GM19395 (cell line): ENCODE data around the gene ACE.

ENCODE experiments used
- ATAC-seq: cut with Tn5 transposase; IDR thresholded peaks from one replicate; pipeline ENCODE4 v1.9.1; 2021; ENCODE audit warnings: mild to moderate bottlenecking, moderate library complexity; ENCODE audit not compliant: unreplicated experiment

ACE gene

DNA sequence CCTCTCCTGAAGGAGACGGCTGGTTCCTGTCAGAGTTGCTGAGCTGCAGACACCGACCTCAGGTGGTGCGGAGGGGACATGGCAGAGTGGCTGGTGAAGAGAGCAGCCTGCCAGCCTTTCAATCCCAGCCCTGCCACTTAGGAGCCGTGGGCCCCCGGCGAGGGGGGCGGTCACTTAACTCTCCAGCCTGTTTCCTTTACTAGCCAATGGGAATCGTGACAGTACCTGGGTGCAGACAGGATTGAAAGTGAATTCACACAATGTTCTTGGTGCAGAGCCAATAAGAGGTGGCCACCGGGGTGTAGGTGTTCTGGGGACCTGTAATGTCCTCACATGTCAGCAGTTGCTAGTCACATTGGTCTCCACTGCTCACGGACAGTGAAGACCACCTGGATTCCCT lies 13.5 kb downstream of the ACE start:
- no peak for ATAC-seq

DNA sequence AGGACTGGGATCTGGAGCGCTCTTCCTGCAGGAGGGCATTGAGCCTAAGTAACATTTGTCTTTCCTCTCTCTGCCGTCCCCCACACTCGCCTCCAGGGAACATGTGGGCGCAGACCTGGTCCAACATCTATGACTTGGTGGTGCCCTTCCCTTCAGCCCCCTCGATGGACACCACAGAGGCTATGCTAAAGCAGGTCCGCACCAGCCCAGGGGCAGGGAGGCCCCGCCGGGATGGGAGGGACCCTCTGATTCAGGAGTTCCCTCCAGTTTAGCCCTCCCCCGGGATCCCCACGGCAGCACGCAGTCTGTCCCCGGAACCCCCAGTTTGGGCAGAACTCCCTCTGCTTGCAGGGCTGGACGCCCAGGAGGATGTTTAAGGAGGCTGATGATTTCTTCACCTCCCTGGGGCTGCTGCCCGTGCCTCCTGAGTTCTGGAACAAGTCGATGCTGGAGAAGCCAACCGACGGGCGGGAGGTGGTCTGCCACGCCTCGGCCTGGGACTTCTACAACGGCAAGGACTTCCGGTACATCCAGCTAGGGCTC lies 14.1 kb downstream of the ACE start:
- ATAC-seq, result no peak

DNA sequence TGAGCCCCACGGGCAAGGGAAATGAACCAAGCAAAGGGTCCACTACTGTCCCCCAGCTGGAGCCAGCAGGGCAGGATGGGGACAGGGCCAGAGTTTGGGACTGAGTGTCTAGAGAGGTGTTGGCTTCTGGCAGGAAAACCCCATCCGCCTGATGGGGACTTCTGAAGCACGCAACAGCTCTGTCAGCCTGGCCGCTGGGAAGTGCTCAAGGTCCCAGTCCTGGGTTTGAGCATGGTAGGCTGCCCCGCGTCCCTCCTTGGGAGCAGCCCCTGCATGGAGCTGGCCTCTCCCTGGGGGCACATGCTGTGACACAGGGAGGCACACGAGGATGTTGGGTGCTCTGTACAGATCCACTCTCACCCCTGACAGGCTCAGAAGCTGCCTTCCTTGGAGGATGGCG lies 14.6 kb downstream of the ACE start:
- no peak for ATAC-seq

DNA sequence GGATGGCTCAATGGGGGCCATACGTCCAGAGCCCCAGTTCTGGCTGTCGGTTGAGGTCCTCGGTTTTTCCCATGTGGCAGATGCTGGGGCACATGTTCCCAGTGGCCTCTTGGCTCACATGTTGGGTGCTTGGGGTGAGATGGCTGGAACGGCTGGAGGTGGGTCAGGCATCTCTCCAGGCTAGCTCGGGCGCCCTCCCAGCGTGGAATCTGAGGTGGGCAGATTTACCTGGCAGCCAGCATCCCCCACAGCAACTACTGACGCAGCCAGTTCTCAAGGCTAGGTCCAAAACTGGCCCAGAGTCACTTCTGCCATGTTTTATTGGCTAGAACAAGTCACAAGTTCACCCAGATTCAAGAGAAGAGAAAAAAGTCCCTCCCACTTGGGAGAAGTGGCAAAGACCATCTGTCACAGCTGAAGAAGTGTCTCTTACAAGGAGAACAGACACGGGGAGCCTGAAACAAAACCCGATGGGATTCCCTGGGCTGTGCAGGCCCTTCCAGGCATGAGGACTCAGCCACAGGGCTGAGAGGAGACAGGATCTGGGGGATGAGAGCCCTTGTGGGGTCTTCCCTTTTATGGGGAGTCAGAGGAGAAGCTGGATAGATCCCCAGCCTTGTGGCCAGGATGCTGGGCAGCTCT lies 15.2 kb downstream of the ACE start:
- no peak for ATAC-seq

DNA sequence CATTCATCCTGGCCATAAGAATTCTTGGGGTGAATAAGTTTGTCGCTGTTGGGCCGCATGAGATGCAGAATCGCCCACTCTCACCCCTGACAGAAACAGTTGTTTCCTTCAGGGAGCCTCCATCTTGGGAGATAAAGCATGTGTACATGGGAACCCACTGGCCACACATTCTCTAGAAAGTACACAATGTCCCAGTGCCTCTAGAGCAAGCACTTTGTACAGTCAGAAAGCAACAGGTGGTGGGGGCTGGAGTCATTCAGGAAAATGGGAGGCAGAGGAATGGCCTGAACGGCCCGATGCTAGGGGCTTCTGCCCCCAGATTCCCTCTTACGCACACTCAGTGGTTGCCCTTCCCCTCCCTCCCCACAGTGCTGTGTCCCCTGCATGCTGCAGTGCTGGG lies 16.1 kb downstream of the ACE start:
- ATAC-seq, result no peak

DNA sequence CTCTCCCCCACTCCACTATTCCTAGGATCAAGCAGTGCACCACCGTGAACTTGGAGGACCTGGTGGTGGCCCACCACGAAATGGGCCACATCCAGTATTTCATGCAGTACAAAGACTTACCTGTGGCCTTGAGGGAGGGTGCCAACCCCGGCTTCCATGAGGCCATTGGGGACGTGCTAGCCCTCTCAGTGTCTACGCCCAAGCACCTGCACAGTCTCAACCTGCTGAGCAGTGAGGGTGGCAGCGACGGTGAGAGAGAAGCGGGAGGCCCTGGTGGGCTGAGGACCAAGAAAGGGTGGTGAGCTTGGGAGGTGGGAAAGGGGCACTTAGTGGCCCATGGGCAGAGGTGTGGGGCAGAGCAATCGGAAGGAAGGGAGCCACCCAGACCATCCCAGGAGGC lies 16.6 kb downstream of the ACE start:
- no peak for ATAC-seq

DNA sequence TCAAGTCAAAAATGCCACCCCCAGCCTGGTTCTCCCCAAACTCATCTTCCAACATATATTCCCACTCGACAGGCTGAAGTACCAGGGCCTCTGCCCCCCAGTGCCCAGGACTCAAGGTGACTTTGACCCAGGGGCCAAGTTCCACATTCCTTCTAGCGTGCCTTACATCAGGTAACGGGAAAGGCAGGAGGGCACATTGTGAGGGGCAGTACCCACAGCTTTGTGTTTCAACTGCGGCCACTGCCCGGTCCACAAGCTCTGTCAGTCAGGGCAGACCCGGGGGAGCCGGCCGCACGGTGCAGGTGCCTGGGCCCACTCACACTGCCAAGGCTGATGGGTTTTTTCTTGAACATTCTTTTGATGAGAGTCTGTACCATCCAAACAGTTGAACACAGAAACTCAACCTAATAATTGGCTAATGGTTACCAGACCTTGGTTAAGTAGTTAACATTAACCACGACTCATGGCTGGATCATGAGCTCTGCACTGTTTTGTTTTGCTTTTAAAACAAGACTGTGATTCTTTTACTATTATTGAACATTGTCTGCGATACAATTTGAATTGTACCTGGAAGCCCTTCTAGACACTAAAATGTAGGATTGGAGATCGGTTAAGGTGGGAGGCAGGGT lies 17.6 kb downstream of the ACE start:
- ATAC-seq, result no peak

DNA sequence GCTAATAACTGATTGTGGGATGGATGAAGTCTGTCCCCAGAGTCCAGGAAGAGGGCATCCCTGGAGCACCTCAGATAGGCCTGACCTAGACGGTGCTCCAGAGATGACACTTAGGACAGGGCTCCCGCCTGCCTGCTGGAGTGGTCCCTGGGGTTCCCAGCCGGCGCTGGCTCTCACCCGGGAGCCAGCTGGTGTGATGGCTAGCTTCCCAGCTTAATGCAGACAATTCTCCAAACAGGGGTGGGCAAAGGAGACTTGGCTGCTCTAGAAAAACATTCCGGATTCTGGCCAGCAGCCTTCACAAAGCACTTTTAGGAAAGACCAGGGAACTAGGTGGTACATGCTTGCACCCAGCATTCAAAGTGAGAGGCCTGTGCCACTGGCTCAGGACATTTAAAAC lies 18.6 kb downstream of the ACE start:
- ATAC-seq, result no peak

DNA sequence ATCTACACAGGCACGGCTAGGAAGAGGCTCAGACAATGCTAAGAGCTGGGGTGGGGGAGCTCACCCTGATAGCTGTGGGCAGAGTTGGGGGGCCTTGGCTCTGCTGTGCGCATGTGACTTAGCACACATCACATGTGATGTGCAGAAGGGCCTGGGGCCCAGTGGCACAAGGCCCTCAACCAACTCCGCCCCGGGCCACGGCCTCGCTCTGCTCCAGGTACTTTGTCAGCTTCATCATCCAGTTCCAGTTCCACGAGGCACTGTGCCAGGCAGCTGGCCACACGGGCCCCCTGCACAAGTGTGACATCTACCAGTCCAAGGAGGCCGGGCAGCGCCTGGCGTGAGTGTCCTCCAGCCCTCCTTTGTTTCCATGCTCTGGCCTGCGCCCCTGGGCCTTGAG lies 19.3 kb downstream of the ACE start:
- no peak for ATAC-seq

DNA sequence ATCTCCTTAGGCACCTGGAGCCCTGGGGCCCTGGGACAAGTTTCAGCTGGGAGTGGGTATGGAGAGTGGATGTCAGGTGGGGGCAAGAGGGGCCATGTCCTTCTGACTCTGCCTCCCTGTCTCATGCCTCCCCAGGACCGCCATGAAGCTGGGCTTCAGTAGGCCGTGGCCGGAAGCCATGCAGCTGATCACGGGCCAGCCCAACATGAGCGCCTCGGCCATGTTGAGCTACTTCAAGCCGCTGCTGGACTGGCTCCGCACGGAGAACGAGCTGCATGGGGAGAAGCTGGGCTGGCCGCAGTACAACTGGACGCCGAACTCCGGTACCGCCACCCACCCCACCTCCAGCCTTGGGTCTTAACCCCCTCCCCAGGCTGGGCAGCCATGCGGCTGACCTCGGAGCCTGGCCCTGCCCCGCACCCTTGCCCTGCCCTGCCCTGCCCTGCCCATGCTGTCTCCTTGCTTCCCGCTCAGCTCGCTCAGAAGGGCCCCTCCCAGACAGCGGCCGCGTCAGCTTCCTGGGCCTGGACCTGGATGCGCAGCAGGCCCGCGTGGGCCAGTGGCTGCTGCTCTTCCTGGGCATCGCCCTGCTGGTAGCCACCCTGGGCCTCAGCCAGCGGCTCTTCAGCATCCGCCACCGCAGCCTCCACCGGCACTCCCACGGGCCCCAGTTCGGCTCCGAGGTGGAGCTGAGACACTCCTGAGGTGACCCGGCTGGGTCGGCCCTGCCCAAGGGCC lies 20.0 kb downstream of the ACE start:
- ATAC-seq, result no peak

DNA sequence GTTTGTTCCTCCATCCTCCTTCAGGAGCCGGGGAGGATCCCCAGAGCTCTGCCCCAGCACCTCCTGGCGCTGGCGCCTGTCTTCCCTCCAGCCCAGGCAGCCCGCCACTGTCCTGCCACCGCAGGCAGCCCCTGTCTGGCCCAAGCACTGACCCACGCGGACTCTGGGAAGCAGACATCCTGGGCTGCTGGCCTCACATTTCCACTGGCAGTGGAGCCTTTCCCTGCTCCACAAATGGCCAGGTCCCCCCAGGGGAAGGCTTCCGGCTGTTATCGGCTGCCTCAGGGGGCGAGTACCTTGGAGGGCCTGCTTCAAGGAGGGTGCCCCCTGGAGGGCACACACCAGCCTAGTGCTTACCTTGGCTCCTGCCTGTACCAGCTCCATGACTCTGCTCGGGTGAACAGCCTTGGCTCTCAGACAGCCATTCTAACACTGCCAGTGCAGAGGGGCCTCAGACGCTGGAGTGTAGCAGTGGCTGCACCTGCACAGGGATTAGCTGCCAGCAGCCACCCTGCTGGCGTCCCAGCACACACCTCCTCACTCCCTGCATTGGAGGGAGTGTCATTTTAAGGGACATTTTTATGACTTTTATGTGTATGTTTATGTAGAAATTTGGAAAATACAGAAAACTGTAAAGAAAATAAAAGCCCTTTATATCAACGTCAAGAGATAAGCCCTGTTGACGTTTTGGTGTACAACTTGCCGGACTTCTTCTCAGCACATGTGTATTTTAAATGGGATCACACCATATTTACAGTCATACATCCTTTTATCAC lies 21.0 kb downstream of the ACE start:
- no peak for ATAC-seq

DNA sequence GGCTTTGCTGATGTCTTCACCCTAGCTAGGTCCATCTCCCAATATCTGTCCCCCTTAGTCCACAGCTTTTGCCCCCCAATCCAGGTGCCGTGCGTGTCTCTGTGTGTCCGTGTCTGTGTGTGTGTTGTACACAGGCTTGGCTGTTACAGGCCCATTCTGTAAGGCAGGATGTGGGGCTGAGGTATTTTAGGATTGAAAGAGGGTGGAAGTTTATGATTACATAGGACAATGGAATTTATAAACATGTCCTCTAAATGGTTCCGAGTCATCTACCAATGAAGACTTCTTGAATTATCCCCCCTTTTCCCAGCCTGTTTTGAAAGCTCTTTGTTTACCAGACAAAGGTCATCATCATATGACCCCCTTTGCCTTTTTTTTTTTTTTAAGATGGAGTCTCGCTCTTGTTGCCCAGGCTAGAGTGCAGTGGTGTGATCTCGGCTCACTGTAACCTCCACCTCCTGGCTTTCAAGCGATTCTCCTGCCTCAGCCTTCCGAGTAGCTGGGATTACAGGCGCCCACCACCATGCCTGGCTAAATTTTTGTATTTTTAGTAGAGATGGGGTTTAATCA lies 21.9 kb downstream of the ACE start:
- ATAC-seq, result no peak

DNA sequence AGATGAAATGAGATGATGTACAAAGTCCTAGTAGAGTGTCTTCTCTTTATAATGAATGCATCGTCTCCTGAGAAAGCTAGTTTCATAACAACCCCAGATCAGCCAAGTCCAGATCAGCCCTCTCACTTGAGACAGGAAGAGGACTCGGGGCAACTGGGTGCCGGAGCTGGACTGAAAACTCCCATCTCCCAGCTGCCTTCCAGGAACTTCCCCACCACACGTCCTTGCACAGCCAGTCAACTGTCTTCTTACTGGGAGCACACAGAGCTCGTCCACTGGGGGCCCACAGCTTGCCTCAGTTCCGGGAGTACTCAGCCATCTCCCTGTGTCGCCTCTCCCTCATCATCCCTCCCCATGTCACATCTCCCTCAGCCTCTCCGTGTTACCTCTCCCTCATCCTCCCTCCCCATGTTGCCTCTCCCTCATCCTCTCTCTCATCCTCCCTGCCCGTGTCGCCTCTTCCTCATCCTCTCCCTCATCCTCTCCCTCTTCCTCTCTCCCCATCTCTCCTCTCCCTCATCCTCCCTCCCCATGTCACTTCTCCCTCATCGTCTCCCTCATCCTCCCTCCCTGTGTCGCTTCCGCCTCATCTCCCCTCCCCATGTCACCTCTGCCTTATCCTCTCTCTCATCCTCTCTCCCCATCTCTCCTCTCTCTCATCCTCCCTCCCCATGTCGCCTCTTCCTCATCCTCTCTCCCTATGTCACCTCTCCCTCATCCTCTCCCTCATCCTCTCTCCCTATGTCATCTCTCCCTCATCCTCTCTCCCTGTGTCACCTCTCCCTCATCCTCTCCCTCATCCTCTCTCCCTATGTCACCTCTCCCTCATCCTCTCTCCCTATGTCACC lies 23.9 kb downstream of the ACE start:
- no peak for ATAC-seq

DNA sequence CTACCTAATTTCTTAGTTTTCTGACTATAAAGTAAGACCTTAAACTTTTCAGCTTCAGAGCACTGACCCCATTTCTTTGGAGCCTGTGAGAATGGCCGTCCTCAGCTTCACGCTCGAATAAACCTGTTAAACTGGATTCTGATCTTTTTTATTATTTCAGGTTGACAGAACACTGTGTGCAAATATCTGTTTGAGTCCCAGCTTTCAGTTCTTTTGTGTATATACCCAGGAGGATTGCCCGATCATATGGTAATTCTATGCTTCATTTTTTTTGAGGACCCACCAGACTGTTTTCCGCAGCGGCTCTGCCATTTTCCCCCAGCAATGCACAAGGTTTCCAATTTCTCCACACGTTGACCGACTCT lies 26.5 kb downstream of the ACE start:
- no peak for ATAC-seq

DNA sequence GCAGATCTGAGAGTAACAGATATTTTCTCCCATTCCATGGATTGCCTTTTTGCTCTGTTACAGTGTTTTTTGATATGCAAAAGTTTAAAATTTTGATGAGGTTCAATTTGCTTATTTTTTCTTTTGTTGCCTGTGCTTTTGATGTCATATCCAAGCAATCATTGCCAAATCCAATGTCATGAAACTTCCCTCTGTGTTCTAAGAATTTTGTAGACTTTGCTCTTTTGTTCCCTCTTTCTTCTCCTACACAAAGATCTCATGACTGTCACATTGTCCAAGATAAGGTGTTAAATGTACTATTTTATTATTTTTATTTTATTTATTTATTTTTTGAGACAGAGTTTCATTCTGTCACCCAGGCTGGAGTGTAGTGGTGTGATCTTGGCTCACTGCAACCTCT lies 27.4 kb downstream of the ACE start:
- no peak for ATAC-seq

DNA sequence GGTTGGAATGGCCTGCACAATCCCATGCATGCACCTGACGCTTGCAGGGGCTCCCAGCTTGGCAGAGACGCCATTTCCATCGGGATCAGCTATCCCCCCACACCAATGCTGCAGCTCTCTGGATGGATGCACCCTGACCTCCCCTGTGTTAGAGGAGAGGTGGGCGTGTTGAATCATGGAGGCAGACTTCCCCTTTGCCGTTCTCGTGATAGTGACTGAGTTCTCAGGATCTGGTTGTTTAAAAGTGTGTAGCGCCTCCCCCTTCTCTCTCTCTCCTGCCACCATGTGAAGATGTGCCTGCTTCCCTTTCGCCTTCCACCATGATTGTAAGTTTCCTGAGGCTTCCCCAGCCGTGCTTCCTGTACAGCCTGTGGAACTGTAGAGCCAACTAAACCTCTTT lies 28.5 kb downstream of the ACE start:
- no peak for ATAC-seq

DNA sequence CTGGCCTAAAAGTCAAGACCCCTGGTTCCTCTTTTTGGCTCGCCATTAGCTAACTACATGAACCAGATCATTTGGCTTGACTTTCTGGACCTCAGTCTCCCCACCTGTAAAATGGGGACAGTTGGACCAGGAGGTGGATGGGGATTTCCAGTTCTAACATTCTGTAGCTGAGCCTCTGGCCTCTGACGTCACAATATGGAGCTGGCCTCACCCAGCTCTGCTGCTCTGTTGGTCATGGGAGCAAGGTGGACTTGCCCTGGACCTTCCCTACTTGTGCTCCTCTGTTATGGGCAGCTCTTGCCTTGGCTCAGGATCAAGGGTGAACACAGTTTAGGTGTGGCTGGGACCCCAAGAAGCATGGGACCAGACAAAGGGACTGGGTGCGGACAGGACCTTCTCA lies 29.8 kb downstream of the ACE start:
- no peak for ATAC-seq

DNA sequence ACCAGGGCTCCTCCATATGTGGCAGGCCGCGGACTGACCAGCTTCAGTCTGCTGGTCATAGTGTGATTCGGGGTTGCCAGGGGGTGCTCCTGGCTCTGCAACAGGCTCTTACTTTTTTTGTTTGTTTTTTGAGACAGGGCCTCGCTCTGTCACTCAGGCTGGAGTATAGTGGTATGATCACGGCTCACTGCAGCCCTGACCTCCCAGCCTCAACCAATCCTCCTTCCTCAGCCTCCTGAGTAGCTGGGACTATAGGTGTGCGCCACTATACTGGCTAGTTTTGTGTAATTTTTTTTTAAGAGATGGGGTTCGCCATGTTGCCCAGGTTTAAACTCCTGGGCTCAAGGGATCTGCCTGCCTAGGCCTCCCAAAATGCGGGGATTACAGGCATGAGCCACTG lies 34.5 kb downstream of the ACE start:
- no peak for ATAC-seq

DNA sequence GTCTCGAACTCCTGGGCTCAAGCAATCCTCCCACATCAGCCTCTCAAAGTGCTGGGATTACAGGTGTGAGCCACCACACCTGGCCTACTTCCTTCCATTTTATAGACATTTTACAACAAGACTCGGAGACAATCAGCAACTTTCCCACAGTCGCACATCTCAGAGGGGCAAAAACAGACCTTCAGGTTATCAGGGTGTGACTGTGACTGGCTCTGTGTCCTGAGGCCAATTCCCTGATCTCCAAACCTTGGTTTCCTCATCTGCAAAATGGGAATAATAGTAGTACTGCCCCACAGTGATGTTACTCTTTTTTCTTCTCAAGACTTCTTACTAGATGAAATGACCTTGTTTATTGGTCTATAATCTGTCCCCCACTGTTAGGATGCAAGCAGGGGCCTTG lies 35.5 kb downstream of the ACE start:
- no peak for ATAC-seq

DNA sequence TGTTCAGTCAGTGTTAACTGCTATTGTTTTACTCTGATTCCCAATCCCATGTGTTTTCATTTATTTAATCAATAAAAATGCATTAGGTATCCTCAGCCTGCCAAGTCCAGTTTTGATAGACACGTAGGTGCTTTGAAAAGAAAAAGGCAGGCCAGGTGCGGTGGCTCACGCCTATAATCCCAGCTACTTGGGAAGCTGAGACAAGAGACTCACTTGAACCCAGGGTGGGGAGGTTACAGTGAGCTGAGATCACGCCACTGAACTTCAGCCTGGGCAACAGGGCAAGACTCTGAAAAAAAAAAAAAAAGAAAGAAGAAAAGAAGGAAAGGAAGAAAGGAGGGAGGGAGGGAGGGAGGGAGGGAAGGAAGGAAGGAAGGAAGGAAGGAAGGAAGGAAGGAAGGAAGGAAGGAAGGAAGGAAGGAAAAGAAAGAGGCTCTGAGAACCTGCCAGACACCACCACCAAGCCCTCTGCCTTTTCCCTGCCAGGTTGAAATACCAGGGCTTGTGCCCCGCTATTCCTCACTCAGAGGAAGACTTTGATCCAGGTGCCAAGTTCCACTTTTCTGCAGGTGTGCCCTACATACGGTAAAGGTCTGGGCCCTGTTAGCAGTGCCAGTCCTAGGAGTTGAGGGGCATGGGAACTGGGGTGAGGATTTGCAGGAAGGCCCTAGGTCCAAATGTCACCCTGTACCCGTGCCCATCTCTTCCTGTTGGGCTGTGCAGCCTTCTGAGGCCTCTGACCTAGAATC lies 36.2 kb downstream of the ACE start:
- ATAC-seq, result no peak
